Activated B cell treated with CpG ODN at 0.5 μM for 24 hours (primary cell): ENCODE results near the gene RAPGEF3. TPM values are rescaled to one million over a fixed set of nuclear protein-coding genes. Genes with fewer than 3 reads are reported as not detected.

Experiments used
- ATAC-seq: fragments of 200-7000 bp; cut with Tn5 transposase; one replicate; pipeline ENCODE4 v1.10.0; 2021; ENCODE audit warnings: low read depth, mild to moderate bottlenecking, moderate library complexity
- CTCF ChIA-PET: fragments of 350-600 bp; sonication (Branson Sonifier 250); formaldehyde crosslinking; loops from one replicate; lab custom pipeline; 2021; ENCODE audit warnings: antibody characterized with exemption; lab: Charles Lee
- POLR2A ChIA-PET: fragments of 350-600 bp; sonication (Branson Sonifier 250); formaldehyde crosslinking; loops from one replicate; lab custom pipeline; 2021; ENCODE audit warnings: antibody characterized with exemption; lab: Charles Lee
- DNase-seq: peaks from one replicate; pipeline ENCODE4 v3.0.0; 2022
- H3K27ac Mint-ChIP-seq: one replicate; pipeline ENCODE4 v1.8.0; 2020; ENCODE audit warnings: mixed read lengths
- H3K27me3 Mint-ChIP-seq: one replicate; pipeline ENCODE4 v1.8.0; 2021; ENCODE audit warnings: mixed read lengths
- H3K36me3 Mint-ChIP-seq: one replicate; pipeline ENCODE4 v1.8.0; 2021; ENCODE audit warnings: low read depth, mixed read lengths
- H3K4me1 Mint-ChIP-seq: one replicate; pipeline ENCODE4 v1.8.0; 2021; ENCODE audit warnings: mixed read lengths
- H3K4me3 Mint-ChIP-seq: one replicate; pipeline ENCODE4 v1.8.0; 2020; ENCODE audit warnings: mild to moderate bottlenecking, mixed read lengths
- H3K9me3 Mint-ChIP-seq: one replicate; pipeline ENCODE4 v1.8.0; 2020; ENCODE audit warnings: mixed read lengths
- intact Hi-C: fragments of 100-400 bp; cut with micrococcal nuclease; formaldehyde crosslinking; loops from one replicate; pipeline ENCODE4 v1.15.1; 2024
- total RNA-seq: library from RNA; stranded (reverse); gene quantifications from 2 replicates; pipeline ENCODE4 v1.2.3, GENCODE V29; 2022
- TF ChIP-seq, protein P1 (sequence below): fragments of 200-600 bp; IDR thresholded peaks from one replicate; pipeline ENCODE4 v1.8.0; 2022; ENCODE audit warnings: antibody characterized with exemption, mild to moderate bottlenecking

The RAPGEF3 gene
- total RNA-seq, 1 donor from 2014 or later, result 5.0 TPM

DNA sequence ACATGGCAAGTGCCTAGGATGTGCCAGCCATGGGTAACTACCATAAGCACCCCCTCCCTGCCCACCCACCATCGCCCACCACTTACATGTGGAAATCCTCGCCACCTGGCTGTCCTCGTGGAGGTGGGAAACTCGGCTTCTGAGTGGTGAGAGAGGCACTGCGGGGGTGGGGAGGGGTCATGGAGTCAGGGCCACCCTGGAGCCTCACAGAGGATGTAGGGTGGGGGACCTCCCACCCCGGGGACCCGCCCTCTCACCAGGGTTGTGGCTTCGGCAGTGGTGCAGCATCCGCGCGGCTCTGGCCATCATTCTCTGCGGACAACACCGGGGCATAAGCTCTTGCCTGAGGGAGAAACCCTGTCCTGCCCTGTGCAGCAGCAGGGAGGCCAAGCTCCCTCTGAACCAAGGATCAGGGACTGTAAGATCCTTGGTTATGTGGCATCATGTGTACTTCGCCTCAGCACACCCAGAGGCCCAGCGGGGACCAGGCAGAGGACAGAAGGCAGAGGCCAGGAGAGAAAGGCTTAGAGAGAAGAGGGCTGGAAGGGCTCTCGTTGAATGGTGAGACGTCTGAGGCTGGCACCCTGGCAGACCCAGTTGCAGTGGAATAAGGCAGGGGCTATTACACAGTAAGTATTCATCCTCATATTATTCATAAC lies 20.6 kb downstream of the RAPGEF3 start:
- Mint-ChIP-seq H3K4me1 (peaks cover 40% of the 10 kb centered on the region), H3K27ac (no peak overlapping the region), H3K27me3 (no peaks in the 10 kb centered on the region), H3K9me3 (no peaks in the 10 kb centered on the region), H3K36me3 (no peaks in the 10 kb centered on the region), H3K4me3 (no peak overlapping the region)
- intact Hi-C loops, result no loop called here
- ChIA-PET POLR2A (interaction anchor here (6.6 kb wide), 1 partner anchor 29 kb away, joined by 48 read pairs; no protein-coding TSS in a partner anchor), CTCF (interaction anchor here (7.5 to 10.0 kb wide), 2 partner anchors 32 to 42 kb away, joined by 94 to 416 read pairs; partner anchors contain the start of gene SLC48A1)
- TF ChIP-seq, protein P1, sequence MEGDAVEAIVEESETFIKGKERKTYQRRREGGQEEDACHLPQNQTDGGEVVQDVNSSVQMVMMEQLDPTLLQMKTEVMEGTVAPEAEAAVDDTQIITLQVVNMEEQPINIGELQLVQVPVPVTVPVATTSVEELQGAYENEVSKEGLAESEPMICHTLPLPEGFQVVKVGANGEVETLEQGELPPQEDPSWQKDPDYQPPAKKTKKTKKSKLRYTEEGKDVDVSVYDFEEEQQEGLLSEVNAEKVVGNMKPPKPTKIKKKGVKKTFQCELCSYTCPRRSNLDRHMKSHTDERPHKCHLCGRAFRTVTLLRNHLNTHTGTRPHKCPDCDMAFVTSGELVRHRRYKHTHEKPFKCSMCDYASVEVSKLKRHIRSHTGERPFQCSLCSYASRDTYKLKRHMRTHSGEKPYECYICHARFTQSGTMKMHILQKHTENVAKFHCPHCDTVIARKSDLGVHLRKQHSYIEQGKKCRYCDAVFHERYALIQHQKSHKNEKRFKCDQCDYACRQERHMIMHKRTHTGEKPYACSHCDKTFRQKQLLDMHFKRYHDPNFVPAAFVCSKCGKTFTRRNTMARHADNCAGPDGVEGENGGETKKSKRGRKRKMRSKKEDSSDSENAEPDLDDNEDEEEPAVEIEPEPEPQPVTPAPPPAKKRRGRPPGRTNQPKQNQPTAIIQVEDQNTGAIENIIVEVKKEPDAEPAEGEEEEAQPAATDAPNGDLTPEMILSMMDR, result no peak
- no peak for ATAC-seq
- no peak for DNase-seq

DNA sequence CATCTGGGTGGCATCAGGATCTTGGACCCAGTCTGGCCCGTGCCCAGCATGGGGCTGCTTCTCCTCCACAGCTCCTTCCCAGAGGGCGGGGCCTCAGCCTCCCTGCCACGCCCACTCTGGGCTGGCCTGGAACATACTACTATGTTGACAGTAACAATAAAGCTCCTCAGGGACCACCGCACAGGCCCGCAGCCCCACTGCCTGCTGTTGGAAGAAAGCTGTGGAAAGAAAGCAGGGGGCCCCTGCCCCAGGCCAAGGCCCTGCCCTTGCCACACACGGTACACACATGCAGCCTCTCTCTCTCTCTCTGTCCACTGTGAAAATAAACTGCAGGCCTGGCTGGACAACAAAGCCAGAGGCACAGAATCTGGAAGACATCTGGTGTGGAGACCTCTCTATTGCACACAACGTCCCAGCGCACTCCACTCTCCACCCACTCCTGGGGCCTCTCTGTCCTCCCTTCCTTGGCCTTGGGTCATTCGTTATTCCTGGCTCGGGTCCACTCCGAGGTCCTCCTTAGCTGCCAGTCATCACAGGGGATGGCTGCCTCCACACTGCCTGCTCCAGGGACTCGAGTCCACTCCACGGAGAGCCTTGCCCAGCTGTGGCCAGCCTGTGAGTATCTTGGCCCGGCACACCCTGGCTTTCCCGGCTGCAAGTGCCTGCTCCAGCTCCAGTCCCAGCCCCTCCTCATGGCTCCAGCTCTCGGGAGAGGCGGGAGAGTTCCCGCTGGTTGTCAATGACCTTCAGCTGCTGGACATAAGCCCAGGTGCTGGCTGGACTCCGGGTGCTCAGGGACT lies 21.6 kb downstream of the RAPGEF3 start:
- ATAC-seq, result no peak
- intact Hi-C loops, result no loop called here
- Mint-ChIP-seq H3K4me3 (no peak overlapping the region), H3K27ac (no peak overlapping the region), H3K4me1 (peaks cover 37% of the 10 kb centered on the region), H3K36me3 (no peaks in the 10 kb centered on the region), H3K9me3 (no peaks in the 10 kb centered on the region), H3K27me3 (no peaks in the 10 kb centered on the region)
- TF ChIP-seq, protein P1, result no peak
- POLR2A ChIA-PET, result interaction anchor here (1.5 kb wide), 1 partner anchor 21 kb away, joined by 5 read pairs; the partner anchor contains the start of gene RAPGEF3
- CTCF ChIA-PET, result interaction anchor here (0.8 to 1.6 kb wide), 4 partner anchors 21 to 102 kb away, joined by 3 to 7 read pairs (median 4); partner anchors contain the start of gene RAPGEF3
- no peak for DNase-seq

DNA sequence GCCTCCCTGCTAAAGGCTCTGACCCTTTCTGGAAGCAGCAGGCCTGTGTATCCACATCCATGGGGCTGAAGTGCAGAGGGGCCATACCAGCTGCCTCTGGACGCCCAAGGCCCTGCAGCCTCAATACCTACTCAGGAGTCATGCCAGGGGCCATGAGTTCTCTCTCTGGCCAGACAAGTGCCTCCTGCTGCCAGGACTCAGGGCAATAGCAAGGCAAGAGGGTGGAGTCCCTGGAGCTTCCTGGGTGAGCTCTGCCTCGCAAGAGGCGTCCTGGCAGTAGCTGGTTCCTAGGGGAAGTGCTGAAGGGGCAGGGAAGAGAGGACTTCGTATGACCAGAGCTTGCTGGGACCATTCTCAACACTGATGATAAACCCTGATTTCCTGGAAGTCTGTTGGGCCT lies 22.5 kb downstream of the RAPGEF3 start:
- Mint-ChIP-seq H3K4me1 (peaks cover 29% of the 10 kb centered on the region), H3K36me3 (no peaks in the 10 kb centered on the region), H3K27me3 (no peaks in the 10 kb centered on the region), H3K9me3 (no peaks in the 10 kb centered on the region), H3K4me3 (no peak overlapping the region), H3K27ac (peak overlapping the region; percentile 59)
- TF ChIP-seq, protein P1, result no peak
- ChIA-PET POLR2A (interaction anchor here (1.3 to 1.5 kb wide), 2 partner anchors 9 to 22 kb away, joined by 3 to 5 read pairs; partner anchors contain the start of gene RAPGEF3), CTCF (interaction anchor here (0.8 to 1.6 kb wide), 3 partner anchors 21 to 103 kb away, joined by 3 to 7 read pairs (median 4); partner anchors contain the start of gene RAPGEF3)
- no peak for DNase-seq
- intact Hi-C loops, result no loop called here
- no peak for ATAC-seq

DNA sequence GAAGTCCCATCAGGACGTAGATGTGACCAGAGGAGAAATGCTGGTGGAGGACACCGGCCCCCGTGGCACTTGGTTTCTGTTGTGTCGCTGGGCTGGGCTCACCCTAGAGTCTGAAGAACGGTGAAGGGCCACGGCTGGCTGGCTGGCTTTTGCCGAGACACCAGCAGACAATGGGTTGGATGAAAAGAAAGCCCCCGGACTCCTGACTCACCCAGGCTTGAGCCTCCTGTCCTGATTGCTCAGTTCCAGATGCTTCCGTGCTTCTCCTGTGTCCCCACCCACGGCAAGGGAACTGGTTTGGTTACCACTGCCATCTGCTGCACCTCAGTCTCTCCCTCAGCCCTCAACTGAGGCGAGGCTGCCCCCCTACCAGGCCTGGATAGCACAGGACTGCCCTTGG lies 23.0 kb downstream of the RAPGEF3 start:
- H3K27me3 Mint-ChIP-seq, result no peaks in the 10 kb centered on the region
- TF ChIP-seq, protein P1, result no peak
- H3K4me3 Mint-ChIP-seq, result no peak overlapping the region
- POLR2A ChIA-PET, result interaction anchor here (0.6 to 1.3 kb wide), 2 partner anchors 9 to 21 kb away, joined by 3 read pairs; no protein-coding TSS in a partner anchor
- no peak for DNase-seq
- no peaks in the 10 kb centered on the region for H3K9me3 Mint-ChIP-seq
- ATAC-seq, result no peak
- peaks cover 24% of the 10 kb centered on the region for H3K4me1 Mint-ChIP-seq
- CTCF ChIA-PET, result interaction anchor here (1.6 kb wide), 1 partner anchor 20 kb away, joined by 7 read pairs; no protein-coding TSS in a partner anchor
- H3K27ac Mint-ChIP-seq, result no peak overlapping the region
- intact Hi-C loops, result no loop called here
- H3K36me3 Mint-ChIP-seq, result no peaks in the 10 kb centered on the region
